Urinary bladder (tissue), 4 donors: ENCODE results near the gene SKAP1. TPM values are rescaled to one million over a fixed set of nuclear protein-coding genes. Genes with fewer than 3 reads are reported as not detected.
"Not testable (repeated sequence)": the region's sequence is repeated elsewhere in the genome, so short reads cannot be mapped to it uniquely, and the experiment has no call there.

Experiments
- DNase-seq: peaks from one replicate; pipeline ENCODE4 v3.0.0-alpha.2; 2015; ENCODE audit errors: extremely low spot score
- H3K27ac ChIP-seq: one replicate; pipeline ENCODE4 v1.5.1; 2013; ENCODE audit warnings: low read depth, mild to moderate bottlenecking, moderate library complexity
- H3K36me3 ChIP-seq: one replicate; pipeline ENCODE4 v1.6.1; 2013; ENCODE audit warnings: mild to moderate bottlenecking, moderate library complexity; ENCODE audit not compliant: insufficient read depth
- H3K4me1 ChIP-seq: one replicate; pipeline ENCODE4 v1.6.1; 2013; ENCODE audit warnings: mild to moderate bottlenecking, moderate library complexity; ENCODE audit not compliant: insufficient read depth
- H3K4me3 ChIP-seq: one replicate; pipeline ENCODE4 v1.5.1; 2013; ENCODE audit warnings: low read depth, low read length
- WGBS: extraction: QIAGEN DNeasy Blood & Tissue Kit; methylation state at CpG from one replicate; pipeline ENCODE4 v1.1.7; 2013; 5-methylcytosine and 5-hydroxymethylcytosine counted together
- polyA plus RNA-seq: library from polyadenylated mRNA; stranded (reverse); fragments of 200-250 nt; gene quantifications from one replicate; pipeline ENCODE4 v1.2.3, GENCODE V29; 2013
- total RNA-seq: library from RNA; depleted of rRNA; stranded (reverse); fragments of >200 nt; gene quantifications from one replicate; pipeline ENCODE4 v1.2.3, GENCODE V29; 2014
- donor health status: healthy with polysubstance abuse.
- donor health status: healthy.

Gene SKAP1
- total and polyA plus RNA-seq, 2 donors: 1.7 to 2.1 TPM

DNA sequence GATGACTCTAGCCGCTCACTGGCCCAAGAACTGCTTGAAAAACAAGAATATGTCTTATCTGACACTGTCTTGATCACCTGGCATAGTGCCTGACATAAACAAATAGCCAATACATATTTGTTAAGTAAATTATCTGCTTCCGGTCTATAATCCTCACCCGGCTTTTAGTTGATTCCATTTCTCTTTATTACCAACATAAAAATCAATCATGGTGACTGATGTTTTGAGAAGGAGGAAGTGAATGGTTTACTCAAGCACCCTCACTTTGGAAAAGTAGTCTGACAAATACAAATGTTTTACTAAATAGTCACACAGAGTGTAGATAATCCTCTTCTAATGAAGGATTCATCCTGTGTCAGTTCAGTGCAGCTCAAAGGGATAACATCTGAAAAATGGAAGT, 47.0 kb downstream of the SKAP1 start:
- Histone ChIP-seq H3K27ac (no peak overlapping the region), H3K4me3 (no peak overlapping the region), H3K4me1 (no peaks in the 10 kb centered on the region), H3K36me3 (no peaks in the 10 kb centered on the region)
- no peak for DNase-seq
- WGBS: 58% methylated on average over 3 of the region's 3 CpGs

DNA sequence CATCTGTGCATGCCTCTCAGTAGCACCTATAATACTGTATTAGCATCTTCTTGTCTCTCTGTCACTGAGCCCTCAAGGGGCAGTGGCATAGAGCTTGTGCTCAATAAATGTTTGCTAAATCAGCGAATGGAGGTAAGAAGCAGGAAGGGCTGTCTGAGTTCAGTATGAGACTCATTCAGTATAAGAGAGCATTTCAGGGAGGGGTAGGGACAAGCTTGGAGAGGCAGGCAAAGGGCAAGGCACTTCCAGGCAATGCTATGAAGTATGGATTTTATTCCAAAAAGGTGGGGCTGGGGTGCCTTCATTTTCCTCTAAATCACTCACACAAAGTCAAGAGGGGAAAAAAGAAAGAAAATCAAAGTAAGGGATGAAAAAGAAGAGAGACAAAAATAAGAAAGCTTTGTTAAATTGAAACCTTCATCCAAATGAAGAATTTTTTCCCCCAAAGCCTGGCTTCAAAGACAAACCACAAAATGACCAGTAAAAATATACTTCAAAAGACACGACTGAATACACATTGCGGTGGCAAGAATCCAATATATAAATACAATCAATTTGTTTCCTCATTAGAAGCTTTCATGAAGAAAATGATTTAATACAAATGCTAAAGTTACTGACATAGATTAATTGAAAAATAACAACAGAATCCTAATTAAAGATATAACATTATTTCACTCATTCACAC, 51.2 kb downstream of the SKAP1 start:
- Histone ChIP-seq H3K27ac (no peak overlapping the region), H3K4me1 (no peaks in the 10 kb centered on the region), H3K36me3 (no peaks in the 10 kb centered on the region), H3K4me3 (no peak overlapping the region)
- 64% methylated on average over 3 of the region's 3 CpGs for WGBS
- no peak for DNase-seq

DNA sequence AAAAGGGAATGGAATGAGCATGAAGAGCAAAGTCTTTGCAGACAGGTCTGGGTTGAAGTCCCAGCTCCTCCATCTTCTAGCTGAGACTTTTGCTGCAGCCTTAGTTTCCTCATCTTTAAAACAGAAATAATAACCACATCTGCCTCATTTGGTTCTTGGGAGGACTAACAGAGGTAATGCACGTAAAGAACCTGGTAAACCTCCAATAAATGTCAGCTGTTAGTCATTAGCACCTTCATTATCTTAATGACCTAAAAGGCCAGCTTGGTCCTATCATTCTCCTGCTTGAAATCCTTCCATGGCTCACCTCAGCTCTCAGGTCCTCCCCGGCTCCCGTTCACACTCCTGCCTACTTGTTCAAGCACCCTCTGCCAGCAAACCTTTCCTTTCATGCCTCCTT, 51.8 kb downstream of the SKAP1 start:
- Histone ChIP-seq H3K4me1 (no peaks in the 10 kb centered on the region), H3K4me3 (no peak overlapping the region), H3K36me3 (no peaks in the 10 kb centered on the region), H3K27ac (no peak overlapping the region)
- no peak for DNase-seq
- WGBS: 38% methylated on average over 3 of the region's 3 CpGs

DNA sequence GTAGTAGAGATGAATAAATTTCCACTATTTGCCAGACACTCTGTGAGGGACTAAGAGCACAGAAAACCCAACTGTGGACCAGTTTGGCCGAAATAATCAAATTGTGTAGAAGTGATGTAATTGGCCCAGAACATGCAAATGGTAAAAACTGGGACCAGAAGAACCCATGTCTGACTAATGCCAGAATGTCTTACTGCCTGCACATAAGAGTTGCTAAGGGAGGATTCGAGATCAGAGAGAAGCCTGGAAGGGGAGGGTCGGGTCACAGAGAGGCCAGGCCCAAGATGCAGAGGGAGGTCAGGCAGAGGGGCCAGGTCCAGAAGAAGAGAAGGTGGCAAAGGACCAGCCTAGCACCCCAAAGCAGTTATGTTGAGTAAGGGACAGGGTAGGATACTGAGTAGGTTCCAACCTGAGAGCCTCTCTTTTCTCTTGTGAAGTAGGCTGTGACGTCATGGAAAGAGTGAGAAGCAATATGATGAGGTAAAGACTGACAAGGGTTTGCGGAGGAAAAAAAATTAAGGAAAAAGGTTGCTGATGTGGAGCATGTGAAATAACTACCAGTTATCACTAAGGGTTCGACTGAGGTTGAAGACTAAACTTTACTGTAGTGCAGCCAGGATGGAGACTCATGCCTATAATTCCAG, 53.2 kb downstream of the SKAP1 start:
- no peak overlapping the region for H3K27ac ChIP-seq
- no peak for DNase-seq
- H3K4me3 ChIP-seq: no peak overlapping the region
- no peaks in the 10 kb centered on the region for H3K4me1 ChIP-seq
- H3K36me3 ChIP-seq: no peaks in the 10 kb centered on the region
- WGBS: 83% methylated on average over 6 of the region's 6 CpGs

DNA sequence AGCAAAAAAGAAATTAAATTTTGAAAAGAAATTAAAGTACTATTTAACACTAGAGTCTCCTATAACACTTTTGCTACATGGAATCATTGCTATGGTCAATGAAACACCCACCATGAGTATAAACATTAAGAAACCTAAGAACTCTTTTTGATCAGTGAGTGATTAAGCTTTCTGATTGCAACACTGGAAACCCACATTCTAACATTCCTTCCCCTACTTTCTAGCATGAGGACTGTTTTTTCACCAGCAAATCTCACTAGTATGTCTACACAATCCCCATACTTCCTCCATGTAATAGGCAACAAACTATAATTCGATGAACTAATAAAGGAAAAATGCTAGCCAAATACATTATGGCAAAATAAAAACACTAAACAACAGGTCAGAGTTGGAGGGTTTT, 54.7 kb downstream of the SKAP1 start:
- no peaks in the 10 kb centered on the region for H3K4me1 ChIP-seq
- WGBS: 67% methylated on average over 1 of the region's 1 CpG
- H3K4me3 ChIP-seq: no peak overlapping the region
- no peak for DNase-seq
- no peaks in the 10 kb centered on the region for H3K36me3 ChIP-seq
- H3K27ac ChIP-seq: no peak overlapping the region

DNA sequence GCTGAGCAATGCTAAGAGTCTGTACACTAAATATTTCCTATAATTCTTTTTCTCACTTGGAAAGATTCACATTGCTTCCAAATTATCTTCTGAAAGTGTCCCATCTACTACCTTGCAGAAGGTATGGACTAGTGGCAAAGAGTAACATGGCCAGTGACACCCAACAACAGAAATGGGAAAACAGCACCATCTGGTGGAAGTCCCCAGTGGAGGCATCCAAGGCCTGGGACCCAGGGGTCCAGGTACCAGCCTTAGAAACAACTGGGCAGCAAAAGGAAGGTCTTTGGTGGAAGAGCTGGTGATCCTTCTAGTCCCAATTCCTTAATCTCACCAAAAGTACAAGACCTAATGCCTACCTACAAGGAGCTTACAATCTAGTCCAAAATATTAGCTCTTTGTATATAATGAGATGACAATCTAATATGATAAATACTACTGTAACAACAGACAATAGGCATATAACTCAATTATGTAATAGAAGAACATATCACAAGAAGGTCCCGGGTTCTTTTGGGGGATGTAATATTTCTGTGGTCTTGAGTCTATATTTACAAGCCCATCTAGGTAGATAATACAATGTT, 55.3 kb downstream of the SKAP1 start:
- DNase-seq: no peak
- Histone ChIP-seq H3K4me3 (no peak overlapping the region), H3K36me3 (no peaks in the 10 kb centered on the region), H3K4me1 (no peaks in the 10 kb centered on the region), H3K27ac (no peak overlapping the region)
- 69% methylated on average over 1 of the region's 1 CpG for WGBS

DNA sequence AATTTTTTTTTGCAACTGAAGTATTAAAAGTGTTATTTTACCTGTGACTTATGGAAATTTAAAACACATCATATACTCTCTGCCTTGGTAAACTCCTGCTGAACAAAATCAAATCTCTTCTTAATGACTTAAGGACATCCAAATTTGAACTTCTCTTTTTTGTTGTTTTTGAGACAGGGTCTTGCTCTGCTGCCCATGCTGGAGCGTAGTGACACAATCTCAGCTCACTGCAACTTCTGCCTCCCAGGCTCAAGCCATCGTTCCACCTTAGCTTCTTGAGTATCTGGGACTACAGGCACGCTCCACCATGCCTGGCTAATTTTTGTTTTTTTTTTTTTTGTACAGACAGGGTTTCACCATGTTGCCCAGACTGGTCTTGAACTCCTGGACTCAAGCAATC, 56.1 kb downstream of the SKAP1 start:
- no peak for DNase-seq
- no peak overlapping the region for H3K27ac ChIP-seq
- no peaks in the 10 kb centered on the region for H3K4me1 ChIP-seq
- H3K36me3 ChIP-seq: no peaks in the 10 kb centered on the region
- H3K4me3 ChIP-seq: no peak overlapping the region
- whole genome bisulfite sequencing: 85% methylated on average over 3 of the region's 3 CpGs

DNA sequence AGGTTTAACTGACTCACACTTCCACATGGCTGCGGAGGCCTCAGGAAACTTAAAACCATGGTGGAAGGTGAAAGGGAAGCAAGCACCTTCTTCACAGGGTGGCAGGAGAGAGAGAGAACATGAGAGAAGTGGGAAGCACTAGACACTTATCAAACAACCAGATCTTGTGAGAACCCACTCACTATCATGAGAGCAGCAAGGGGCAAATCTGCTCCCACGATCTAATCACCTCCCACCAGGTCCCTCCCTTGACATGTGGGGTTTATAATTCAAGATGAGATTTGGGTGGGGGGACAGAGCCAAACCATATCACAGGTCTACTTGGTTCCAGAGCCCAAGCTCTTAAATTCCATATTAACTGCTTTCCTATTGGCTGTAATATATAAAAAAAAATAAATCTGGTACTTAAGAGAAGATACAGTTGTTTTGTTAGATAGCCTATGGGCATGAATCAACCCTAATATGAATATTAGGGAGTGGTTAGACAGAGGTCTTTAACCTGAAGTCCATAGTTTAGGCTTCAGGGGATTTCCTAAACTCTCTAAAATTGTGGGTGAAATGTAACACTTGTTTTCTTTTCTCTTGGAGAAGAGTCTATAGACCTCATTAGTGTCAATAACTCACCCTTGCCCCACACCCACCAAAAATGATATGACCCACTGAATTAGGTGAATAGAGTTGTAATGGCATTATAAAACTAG, 56.7 kb downstream of the SKAP1 start:
- WGBS: 60% methylated on average over 2 of the region's 2 CpGs
- Histone ChIP-seq H3K36me3 (no peaks in the 10 kb centered on the region), H3K27ac (no peak overlapping the region)

DNA sequence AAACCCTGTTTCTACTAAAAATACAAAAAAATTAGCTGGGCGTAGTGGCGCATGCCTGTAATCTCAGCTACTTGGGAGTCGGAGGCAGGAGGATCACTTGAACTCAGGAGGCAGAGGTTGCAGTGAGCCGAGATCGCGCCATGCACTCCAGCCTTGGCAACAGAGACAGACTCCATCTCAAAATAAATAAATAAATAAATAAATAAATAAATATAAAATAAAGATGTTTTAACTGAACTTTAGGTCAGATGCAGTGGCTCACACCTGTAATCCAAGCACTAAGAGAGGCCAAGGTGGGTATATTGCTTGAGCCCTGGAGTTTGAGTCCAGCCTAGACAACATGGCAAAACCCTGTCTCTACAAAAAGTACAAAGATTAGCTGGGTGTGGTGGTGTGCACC, 61.0 kb downstream of the SKAP1 start:
- WGBS: 93% methylated on average over 6 of the region's 6 CpGs
- not testable (repeated sequence) for H3K36me3 ChIP-seq, H3K4me1 ChIP-seq

More for the DNA sequence above, 56.7 kb downstream of the SKAP1 start:
- DNase-seq: no peak
- no peaks in the 10 kb centered on the region for H3K4me1 ChIP-seq
- H3K4me3 ChIP-seq: no peak overlapping the region

DNA sequence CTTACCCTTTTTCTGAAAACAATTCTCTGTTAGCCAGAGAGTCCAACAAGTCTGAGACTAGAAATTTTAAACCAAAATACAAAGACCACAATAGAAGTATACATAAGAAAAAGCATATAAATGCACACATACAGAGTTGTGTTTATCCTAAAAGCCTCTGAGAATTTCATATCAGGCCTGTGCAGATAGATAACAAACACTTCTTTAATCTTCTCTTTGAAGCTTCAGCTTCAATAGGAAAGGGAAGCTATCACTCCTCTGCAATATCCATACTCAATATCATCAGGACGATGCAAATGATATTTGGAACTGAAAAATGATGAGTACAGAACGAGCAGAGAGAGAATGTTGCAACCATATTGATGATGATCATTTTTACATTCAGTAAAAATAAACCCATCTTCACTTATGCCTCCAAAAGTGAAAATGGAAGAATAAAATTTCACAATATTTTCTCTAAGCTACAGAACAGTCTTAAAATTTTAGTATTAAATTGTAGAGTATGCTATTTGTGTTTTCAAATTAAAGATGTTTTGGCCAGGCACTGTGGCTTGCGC, 61.6 kb downstream of the SKAP1 start:
- DNase-seq: no peak
- H3K36me3 ChIP-seq: no peaks in the 10 kb centered on the region
- H3K27ac ChIP-seq: no peak overlapping the region
- H3K4me3 ChIP-seq: no peak overlapping the region
- 68% methylated on average over 3 of the region's 3 CpGs for WGBS
- H3K4me1 ChIP-seq: no peaks in the 10 kb centered on the region

More for the DNA sequence above, 61.0 kb downstream of the SKAP1 start:
- H3K4me3 ChIP-seq, H3K27ac ChIP-seq, DNase-seq: not testable (repeated sequence)

DNA sequence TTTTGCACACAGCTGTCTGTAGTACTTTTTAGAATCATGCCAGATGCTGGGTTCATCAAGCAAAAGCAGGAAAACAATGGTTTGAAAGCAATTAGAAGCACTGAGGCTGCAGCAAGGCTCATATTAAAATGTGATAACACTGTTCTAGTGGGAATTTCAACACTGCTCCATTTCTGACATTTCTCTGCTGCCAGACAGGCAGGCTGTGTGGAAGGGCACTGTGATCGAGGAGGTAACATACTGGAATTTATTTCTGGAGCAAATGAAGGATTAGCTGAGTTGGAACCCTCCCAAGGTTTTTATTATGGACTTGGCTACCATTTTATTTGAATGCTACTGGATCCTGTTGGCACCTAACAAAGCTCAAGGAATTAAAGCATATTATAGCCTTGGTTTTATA, 66.9 kb downstream of the SKAP1 start:
- 39% methylated on average over 1 of the region's 1 CpG for WGBS

DNA sequence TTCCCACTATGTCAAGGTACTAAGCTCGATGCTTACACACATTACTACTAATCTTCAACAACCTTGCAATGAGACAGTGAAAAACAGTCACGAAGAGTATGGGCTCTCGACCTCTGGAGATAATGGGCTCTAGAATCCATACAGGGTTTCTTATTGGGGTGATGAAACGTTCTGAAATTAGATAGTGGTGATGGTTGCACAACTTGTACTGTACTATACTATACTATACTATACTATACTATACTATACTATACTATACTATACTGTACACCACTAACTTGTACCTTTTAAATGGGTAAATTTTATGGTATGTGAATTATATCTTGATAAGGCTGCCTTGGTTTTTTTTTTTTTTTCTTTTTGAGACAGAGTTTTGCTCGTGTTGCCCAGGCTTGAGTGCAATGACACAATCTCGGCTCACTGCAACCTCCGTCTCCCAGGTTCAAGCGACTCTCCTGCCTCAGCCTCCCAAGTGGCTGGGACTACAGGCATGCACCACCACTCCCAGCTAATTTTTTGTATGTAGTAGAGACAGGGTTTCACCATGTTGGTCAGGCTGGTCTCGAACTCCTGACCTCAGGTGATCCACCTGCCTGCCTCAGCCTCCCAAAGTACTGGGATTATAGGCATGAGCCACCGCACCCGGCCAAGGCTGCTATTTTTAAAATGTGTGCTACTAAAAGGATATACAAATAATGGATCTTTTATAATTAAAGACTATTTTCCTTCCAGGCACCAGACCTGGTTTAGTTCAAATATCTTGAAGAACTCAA, 69.0 kb downstream of the SKAP1 start:
- not testable (repeated sequence) for DNase-seq, H3K36me3 ChIP-seq, H3K4me3 ChIP-seq, H3K4me1 ChIP-seq, H3K27ac ChIP-seq
- WGBS: 71% methylated on average over 11 of the region's 11 CpGs

More for the DNA sequence above, 66.9 kb downstream of the SKAP1 start:
- no peak overlapping the region for H3K27ac ChIP-seq
- no peaks in the 10 kb centered on the region for H3K4me1 ChIP-seq
- DNase-seq: no peak
- H3K4me3 ChIP-seq: no peak overlapping the region
- no peaks in the 10 kb centered on the region for H3K36me3 ChIP-seq
